Activated CD4-positive, alpha-beta T cell treated with anti-CD3 and anti-CD28 coated beads, Interleukin-2, amount 10 ng/mL, durations not matched to agents 7 days and 5 days (primary cell): ENCODE results near the gene DGCR8. TPM values are rescaled to one million over a fixed set of nuclear protein-coding genes. Genes with fewer than 3 reads are reported as not detected.

Experiments
- CTCF ChIA-PET: fragments of 350-600 bp; sonication (Branson Sonifier 250); formaldehyde crosslinking; loops from one replicate; lab custom pipeline; 2021; ENCODE audit warnings: antibody characterized with exemption; lab: Charles Lee
- POLR2A ChIA-PET: fragments of 350-600 bp; sonication (Branson Sonifier 250); formaldehyde crosslinking; loops from one replicate; lab custom pipeline; 2021; ENCODE audit warnings: antibody characterized with exemption; lab: Charles Lee
- DNase-seq: peaks from one replicate; pipeline ENCODE4 v3.0.0-alpha.2; 2020
- H3K27ac Mint-ChIP-seq: one replicate; pipeline ENCODE4 v1.8.0; 2021; ENCODE audit warnings: mild to moderate bottlenecking, moderate library complexity, mixed read lengths
- H3K27me3 Mint-ChIP-seq: one replicate; pipeline ENCODE4 v1.8.0; 2021; ENCODE audit warnings: mixed read lengths
- H3K36me3 Mint-ChIP-seq: one replicate; pipeline ENCODE4 v1.8.0; 2021; ENCODE audit warnings: low read depth, mixed read lengths
- H3K4me1 Mint-ChIP-seq: one replicate; pipeline ENCODE4 v1.8.0; 2021; ENCODE audit warnings: mixed read lengths
- H3K4me3 Mint-ChIP-seq: one replicate; pipeline ENCODE4 v1.8.0; 2021; ENCODE audit warnings: mild to moderate bottlenecking, moderate library complexity, mixed read lengths
- H3K9me3 Mint-ChIP-seq: one replicate; pipeline ENCODE4 v1.8.0; 2021; ENCODE audit warnings: mixed read lengths
- total RNA-seq, 2 experiments: library from RNA; stranded (reverse); gene quantifications; one replicate each; pipeline ENCODE4 v1.2.3, GENCODE V29; 2021

The DGCR8 gene
- total RNA-seq, 2 experiments from 2014 or later: 51.2 to 54.5 TPM

DNA sequence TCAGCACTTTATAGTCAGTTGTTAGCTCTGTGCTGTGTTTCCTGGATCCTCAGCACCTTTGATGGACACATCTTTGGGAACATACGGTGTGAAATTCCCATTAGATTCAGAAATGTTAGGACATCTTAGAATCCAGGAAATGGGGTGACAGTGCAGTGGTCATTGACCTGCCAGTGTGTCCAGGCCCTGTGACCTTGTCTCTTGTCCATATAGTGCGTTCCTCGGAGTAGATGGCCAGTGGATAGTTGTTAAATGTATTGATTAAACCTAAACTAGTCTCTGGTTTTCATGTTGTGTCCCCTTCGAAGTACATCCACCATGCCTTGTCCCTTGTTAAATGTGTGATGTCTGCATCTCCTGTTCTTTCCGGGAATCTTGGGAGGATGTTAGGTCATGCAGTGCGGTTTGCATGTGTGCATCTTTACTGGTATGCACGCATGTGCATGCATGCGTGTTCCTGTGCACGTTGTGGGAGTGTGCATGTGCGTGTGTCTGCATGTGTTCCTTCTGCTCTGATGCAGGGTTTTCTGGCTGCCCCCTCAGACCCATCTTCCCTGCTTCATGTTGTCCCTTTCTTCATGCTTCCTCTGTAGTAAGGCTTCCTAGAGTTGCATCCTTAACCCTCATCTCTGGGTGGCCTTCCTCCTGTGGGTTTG lies 4.0 kb downstream of the DGCR8 start:
- POLR2A ChIA-PET: no interaction called here
- H3K9me3 Mint-ChIP-seq: no peaks in the 10 kb centered on the region
- H3K4me1 Mint-ChIP-seq: peaks cover 52% of the 10 kb centered on the region
- CTCF ChIA-PET: interaction anchor here (1.2 kb wide), 1 partner anchor 10 kb away, joined by 3 read pairs; no protein-coding TSS in a partner anchor
- no peak for DNase-seq
- no peak overlapping the region for H3K4me3 Mint-ChIP-seq
- peaks cover 29% of the 10 kb centered on the region for H3K36me3 Mint-ChIP-seq
- H3K27me3 Mint-ChIP-seq: no peaks in the 10 kb centered on the region
- H3K27ac Mint-ChIP-seq: no peak overlapping the region

DNA sequence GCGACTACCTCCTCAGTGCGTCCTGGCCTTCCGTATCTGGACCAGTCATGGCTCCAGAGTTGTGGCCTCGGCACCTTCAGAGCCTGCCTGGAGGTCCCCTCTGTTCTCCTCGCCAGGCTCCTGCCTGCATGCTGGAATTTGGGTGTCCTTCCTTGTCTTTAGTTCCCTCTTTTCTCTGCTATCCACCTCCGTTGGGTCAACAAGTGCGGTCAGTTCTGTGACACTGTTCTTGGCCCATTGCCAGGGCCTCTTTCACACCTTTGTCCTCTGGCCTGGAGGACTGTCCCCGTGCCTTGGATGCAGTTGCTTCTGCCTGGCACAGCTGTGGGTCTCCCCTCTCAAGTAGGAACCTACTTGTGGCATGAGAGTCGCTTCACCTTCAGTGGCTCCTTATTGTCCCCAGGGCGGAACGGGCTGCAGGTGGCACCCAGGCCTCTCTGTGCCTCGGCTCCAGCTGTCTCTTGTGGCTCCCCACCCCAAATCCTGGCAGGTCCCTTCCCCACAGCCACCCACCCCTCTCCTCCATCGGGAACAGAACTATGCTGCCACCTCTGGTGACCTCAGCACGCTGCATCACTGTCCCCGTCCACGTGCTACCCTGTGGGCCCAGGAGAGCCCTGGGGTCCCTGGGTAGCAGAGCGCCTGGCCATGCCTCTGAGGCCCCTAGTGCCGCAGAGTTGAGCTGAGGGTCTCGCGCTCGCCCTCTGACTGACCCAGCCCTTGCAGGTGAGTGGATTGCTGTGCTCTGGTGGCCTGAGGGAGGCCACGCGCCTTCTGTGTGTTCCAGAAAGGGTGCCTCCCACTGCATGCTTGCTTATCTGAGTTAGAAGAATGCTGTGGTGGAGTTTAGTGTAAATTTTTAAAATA lies 4.7 kb downstream of the DGCR8 start:
- peaks cover 48% of the 10 kb centered on the region for H3K4me1 Mint-ChIP-seq
- ChIA-PET CTCF (interaction anchor here (0.8 to 1.2 kb wide), 3 partner anchors 11 to 45 kb away, joined by 3 to 4 read pairs (median 3); partner anchors contain the start of gene RANBP1), POLR2A (no interaction called here)
- no peaks in the 10 kb centered on the region for H3K9me3 Mint-ChIP-seq
- peaks cover 32% of the 10 kb centered on the region for H3K36me3 Mint-ChIP-seq
- peak; percentile 35 for DNase-seq
- no peak overlapping the region for H3K27ac Mint-ChIP-seq
- no peak overlapping the region for H3K4me3 Mint-ChIP-seq
- H3K27me3 Mint-ChIP-seq: no peaks in the 10 kb centered on the region

DNA sequence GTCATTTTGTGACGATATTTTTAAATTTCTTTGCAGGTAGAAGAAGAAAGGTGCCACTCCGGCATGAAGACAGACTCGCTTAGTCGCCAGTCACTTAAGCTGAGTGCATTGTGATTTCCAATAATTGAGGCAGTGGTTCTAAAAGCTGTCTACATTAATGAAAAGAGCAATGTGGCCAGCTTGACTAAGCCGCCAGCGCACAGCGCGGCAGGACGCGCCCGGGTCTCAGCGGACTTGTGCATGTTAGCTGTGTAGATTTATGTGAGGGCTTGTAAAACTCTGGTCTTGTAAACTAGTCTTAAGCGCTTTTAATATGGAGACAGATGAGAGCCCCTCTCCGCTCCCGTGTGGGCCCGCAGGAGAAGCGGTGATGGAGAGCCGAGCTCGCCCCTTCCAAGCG lies 5.6 kb downstream of the DGCR8 start:
- Mint-ChIP-seq H3K4me3 (no peak overlapping the region), H3K27ac (no peak overlapping the region), H3K9me3 (no peaks in the 10 kb centered on the region), H3K27me3 (no peaks in the 10 kb centered on the region), H3K36me3 (peaks cover 39% of the 10 kb centered on the region), H3K4me1 (peaks cover 47% of the 10 kb centered on the region)
- ChIA-PET POLR2A (no interaction called here), CTCF (interaction anchor here (0.9 to 1.2 kb wide), 2 partner anchors 25 to 44 kb away, joined by 4 to 6 read pairs; no protein-coding TSS in a partner anchor)
- DNase-seq: no peak

DNA sequence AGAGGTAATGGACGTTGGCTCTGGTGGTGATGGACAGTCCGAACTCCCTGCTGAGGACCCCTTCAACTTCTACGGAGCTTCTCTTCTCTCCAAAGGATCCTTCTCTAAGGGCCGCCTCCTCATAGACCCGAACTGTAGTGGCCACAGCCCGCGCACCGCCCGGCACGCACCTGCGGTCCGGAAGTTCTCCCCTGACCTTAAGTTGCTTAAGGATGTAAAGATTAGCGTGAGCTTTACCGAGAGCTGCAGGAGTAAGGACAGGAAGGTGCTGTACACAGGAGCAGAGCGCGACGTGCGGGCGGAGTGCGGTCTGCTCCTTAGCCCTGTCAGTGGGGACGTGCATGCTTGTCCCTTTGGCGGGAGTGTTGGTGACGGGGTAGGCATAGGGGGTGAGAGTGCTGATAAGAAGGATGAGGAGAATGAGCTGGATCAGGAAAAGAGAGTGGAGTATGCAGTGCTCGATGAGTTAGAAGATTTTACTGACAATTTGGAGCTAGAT lies 6.1 kb downstream of the DGCR8 start:
- DNase-seq: no peak
- no peak overlapping the region for H3K4me3 Mint-ChIP-seq
- no peaks in the 10 kb centered on the region for H3K27me3 Mint-ChIP-seq
- H3K9me3 Mint-ChIP-seq: no peaks in the 10 kb centered on the region
- no peak overlapping the region for H3K27ac Mint-ChIP-seq
- peaks cover 43% of the 10 kb centered on the region for H3K36me3 Mint-ChIP-seq
- ChIA-PET CTCF (interaction anchor here (0.9 to 1.2 kb wide), 2 partner anchors 25 to 43 kb away, joined by 4 to 6 read pairs; no protein-coding TSS in a partner anchor), POLR2A (no interaction called here)
- H3K4me1 Mint-ChIP-seq: peaks cover 44% of the 10 kb centered on the region

DNA sequence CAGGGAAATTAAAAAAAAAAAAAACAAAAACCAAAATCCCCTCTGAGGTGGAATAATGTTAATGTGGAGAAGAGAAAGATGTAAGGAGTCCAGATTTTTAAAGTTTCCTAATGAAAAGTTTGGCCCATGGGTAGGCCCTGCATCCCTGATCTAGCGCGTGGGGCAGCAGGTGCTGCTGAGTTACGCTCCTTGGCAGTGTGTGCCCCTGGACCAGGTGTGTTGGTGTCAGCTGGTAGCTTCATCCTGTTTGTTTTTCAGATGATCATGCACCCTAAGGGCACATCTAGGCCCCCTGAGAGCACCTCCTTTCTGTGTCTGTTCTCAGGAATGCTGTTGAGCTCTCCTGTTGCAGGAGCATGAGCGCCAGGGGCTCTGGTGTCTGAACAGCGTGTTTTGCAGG lies 6.7 kb downstream of the DGCR8 start:
- peaks cover 43% of the 10 kb centered on the region for H3K4me1 Mint-ChIP-seq
- H3K27me3 Mint-ChIP-seq: no peaks in the 10 kb centered on the region
- ChIA-PET POLR2A (no interaction called here), CTCF (interaction anchor here (1.2 kb wide), 1 partner anchor 24 kb away, joined by 6 read pairs; no protein-coding TSS in a partner anchor)
- H3K4me3 Mint-ChIP-seq: no peak overlapping the region
- DNase-seq: no peak
- no peak overlapping the region for H3K27ac Mint-ChIP-seq
- H3K9me3 Mint-ChIP-seq: no peaks in the 10 kb centered on the region
- H3K36me3 Mint-ChIP-seq: peaks cover 45% of the 10 kb centered on the region

DNA sequence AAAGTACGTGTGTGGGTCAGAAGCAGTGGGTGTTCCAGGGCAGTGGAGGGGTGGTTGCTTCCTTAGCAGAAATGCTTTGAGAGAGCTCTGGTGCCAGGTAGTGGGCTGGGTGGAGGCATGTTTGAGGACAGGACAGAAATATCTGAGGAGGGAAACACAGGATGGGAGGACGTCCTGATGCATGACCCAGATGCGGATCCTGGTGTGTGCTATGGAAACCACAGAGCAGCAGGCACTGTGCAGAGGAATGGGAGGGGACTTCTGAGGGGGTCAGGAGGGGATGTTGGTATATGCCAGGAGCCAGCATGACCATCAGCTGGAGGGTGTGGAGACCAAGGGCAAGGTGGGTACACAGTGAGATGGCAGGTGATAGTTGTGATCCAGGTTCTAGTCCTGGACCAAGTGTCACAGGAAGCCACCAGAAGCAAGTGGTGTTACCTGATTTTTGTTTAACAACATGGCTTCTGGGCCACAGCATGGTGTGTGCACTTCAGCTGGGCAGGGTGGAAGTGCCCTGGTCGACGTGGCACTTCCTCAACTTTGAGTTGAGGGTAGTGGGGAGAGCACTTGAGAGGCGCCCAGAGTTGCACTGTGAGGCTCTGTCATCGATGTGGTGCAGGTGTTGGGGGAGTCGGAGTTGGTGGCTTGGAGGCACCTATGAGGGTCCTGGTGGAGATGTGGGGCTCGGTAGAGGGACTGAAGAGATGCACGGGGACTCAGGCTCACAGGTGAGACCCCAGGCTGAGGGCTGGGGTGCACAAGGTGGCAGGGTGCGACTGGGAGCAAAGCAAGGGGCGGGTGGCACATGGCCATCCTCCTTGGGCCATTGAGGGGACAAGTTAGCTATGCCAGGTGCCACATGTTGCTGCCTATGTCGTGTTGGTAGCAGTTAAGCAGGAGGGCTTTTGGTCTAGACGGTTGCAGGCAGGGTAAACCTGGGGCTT lies 7.5 kb downstream of the DGCR8 start:
- Mint-ChIP-seq H3K36me3 (peaks cover 53% of the 10 kb centered on the region), H3K9me3 (no peaks in the 10 kb centered on the region), H3K4me1 (peaks cover 35% of the 10 kb centered on the region), H3K27me3 (no peaks in the 10 kb centered on the region), H3K4me3 (no peak overlapping the region), H3K27ac (no peak overlapping the region)
- CTCF ChIA-PET: no interaction called here
- DNase-seq: no peak
- POLR2A ChIA-PET: no interaction called here

DNA sequence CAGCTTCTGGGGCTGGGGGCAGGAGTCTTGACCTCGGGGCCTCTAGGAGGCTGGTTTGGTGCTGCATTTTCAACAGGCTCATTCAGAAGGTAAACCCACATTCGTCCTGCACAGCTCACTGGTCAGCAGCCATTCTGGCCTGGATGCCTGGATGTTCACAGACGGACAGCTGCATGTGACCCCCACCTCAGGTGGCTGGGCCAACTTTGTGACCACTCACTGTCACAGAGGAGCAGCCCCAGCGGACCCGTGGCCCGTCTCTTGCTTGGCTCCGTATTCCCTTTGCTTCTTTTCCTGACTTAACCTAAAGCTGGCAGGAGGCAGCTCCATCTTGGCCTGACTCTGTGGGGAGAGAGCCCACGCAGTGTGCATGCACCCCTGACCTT lies 8.2 kb downstream of the DGCR8 start:
- H3K36me3 Mint-ChIP-seq: peaks cover 56% of the 10 kb centered on the region

DNA sequence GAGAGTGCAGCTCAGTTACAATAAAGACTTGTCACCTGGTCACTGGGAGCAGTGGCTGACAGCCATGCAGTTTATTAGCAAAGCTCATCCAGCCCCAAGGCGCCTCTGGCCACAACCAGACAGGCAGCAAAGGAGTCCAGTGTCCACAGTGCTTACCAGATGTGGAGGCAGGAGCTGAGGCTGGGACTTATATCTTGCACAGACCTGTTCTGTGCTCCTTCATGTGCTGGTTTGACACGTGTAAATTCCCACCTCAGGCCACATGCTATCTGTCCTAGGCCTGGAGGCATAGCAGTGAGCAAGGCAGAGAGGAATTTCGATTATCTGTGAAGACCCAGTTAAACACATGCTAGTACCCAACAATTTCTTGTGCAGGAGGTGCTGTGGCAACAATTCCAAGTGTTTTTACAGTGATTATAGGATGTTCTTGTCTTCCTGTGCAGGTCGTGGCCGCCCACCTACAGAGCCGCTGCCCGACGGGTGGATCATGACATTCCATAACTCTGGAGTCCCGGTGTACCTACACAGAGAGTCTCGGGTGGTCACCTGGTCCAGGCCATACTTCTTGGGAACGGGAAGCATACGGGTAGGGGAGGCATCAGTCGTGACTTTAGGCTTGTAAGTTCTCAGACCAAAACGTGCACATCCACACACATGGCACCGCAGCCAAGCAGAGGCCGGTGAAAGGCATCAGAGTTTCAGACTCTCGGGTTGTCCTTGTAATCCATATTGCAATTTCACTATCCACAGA lies 9.4 kb downstream of the DGCR8 start:
- ChIA-PET CTCF (no interaction called here), POLR2A (no interaction called here)
- no peaks in the 10 kb centered on the region for H3K27me3 Mint-ChIP-seq
- H3K4me1 Mint-ChIP-seq: peaks cover 23% of the 10 kb centered on the region
- no peak overlapping the region for H3K4me3 Mint-ChIP-seq
- peaks cover 67% of the 10 kb centered on the region for H3K36me3 Mint-ChIP-seq
- no peak overlapping the region for H3K27ac Mint-ChIP-seq
- DNase-seq: no peak
- no peaks in the 10 kb centered on the region for H3K9me3 Mint-ChIP-seq

More for the DNA sequence above, 8.2 kb downstream of the DGCR8 start:
- POLR2A ChIA-PET: no interaction called here
- Mint-ChIP-seq H3K27me3 (no peaks in the 10 kb centered on the region), H3K4me3 (no peak overlapping the region), H3K4me1 (peaks cover 28% of the 10 kb centered on the region), H3K9me3 (no peaks in the 10 kb centered on the region), H3K27ac (no peak overlapping the region)
- no peak for DNase-seq
- CTCF ChIA-PET: no interaction called here

DNA sequence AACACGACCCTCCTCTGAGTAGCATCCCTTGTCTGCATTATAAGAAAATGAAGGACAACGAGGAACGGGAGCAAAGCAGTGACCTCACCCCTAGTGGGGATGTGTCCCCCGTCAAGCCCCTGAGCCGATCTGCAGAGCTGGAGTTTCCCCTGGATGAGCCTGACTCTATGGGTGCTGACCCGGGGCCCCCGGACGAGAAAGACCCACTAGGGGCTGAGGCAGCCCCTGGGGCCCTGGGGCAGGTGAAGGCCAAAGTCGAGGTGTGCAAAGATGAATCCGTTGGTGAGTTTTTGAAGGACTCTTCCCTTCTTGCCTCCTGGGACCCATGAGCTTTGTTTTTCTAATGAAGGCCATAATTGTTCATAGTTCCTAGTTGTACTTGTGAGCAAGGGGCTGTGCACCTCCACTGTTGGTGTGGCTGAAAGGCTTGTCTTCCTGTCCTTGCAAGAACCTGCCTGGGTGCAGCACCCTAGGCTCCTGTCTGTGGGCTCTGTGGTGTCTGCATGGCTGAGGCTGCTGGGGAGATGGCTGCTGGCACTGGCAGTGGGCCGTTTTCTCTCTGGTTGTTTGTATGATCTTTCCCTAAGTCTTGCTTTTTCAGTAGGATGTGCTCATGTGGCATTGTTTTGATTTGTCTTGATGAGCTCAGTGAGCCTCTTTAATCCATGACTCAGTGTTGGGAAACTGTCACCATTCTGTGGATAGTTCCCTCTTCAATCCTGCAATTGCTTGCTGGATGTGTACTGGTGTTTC lies 10.1 kb downstream of the DGCR8 start:
- peaks cover 18% of the 10 kb centered on the region for H3K4me1 Mint-ChIP-seq
- ChIA-PET CTCF (no interaction called here), POLR2A (no interaction called here)
- no peaks in the 10 kb centered on the region for H3K27me3 Mint-ChIP-seq
- no peak overlapping the region for H3K27ac Mint-ChIP-seq
- peaks cover 75% of the 10 kb centered on the region for H3K36me3 Mint-ChIP-seq
- H3K9me3 Mint-ChIP-seq: no peaks in the 10 kb centered on the region
- DNase-seq: no peak
- no peak overlapping the region for H3K4me3 Mint-ChIP-seq

DNA sequence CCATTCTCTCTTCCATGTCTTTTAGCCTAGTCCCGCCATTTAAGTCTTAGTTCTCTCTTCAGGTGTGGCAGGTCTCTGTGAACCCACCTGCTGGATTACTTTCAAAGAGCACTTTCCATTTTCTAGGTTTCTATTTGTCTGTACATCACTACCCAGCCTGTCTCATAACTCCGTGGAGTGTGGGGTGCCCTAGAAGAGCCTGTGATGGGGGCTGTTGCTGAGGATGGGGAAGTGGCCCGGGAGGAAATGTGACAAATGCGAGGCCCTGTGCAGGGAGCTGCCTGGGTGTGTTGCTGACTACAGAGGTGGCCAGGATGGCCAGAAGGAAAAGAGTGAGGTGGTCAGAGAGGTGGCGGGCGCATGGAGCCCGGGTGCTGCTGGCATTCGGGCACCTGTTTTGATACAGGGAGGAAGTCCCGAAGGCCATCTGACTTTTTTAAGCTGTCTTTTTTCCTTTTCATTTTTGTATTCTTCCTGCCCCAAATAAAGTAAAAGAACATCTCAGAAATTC lies 10.7 kb downstream of the DGCR8 start:
- Mint-ChIP-seq H3K4me3 (no peak overlapping the region), H3K27ac (no peak overlapping the region), H3K9me3 (no peaks in the 10 kb centered on the region), H3K36me3 (peaks cover 81% of the 10 kb centered on the region), H3K27me3 (no peaks in the 10 kb centered on the region), H3K4me1 (peaks cover 22% of the 10 kb centered on the region)
- DNase-seq: no peak
- ChIA-PET CTCF (interaction anchor here (0.8 kb wide), 1 partner anchor 8 kb away, joined by 3 read pairs; no protein-coding TSS in a partner anchor), POLR2A (no interaction called here)
